ENCODE results near the gene UQCR11. TPM values are rescaled to one million over a fixed set of nuclear protein-coding genes. Genes with fewer than 3 reads are reported as not detected.

Gene UQCR11
- total and polyA plus RNA-seq, 8 donors, result 60.4 to 232 (median 88.4) TPM

- ATAC-seq (no peak), DNase-seq (peak in 1 of 4 donors; percentile 63)
- TF ChIP-seq CTCF (IDR thresholded peaks at IDR 0.05), result no peak
- H3K27ac ChIP-seq, result no peak overlapping the region
- no peak overlapping the region for H3K4me3 ChIP-seq
- intact Hi-C loops (cut with DNase I), result no loop called here
- peaks cover 0 to 13% of the 10 kb centered on the region in 2 donors for H3K27me3 ChIP-seq
- H3K36me3 ChIP-seq, result peaks cover 0 to 38% of the 10 kb centered on the region in 2 donors
- H3K9me3 ChIP-seq, result no peaks in the 10 kb centered on the region
- H3K4me1 ChIP-seq, result peaks cover 4 to 28% of the 10 kb centered on the region in 2 donors
These were observed 43.8 kb upstream of the UQCR11 start for GRCh38 chr19:1648920-1649541.

- Histone ChIP-seq H3K9me3 (no peaks in the 10 kb centered on the region), H3K27me3 (peaks cover 0 to 13% of the 10 kb centered on the region in 2 donors), H3K27ac (no peak overlapping the region), H3K4me3 (no peak overlapping the region), H3K36me3 (peaks cover 0 to 44% of the 10 kb centered on the region in 2 donors), H3K4me1 (peaks cover 4 to 22% of the 10 kb centered on the region in 2 donors)
- DNase-seq (no peak), ATAC-seq (no peak)
- intact Hi-C loops (cut with DNase I), result no loop called here
- no peak for TF ChIP-seq CTCF (IDR thresholded peaks at IDR 0.05)
These were observed 43.2 kb upstream of the UQCR11 start for GRCh38 chr19:1648459-1648849.

- H3K9me3 ChIP-seq, result no peaks in the 10 kb centered on the region
- intact Hi-C loops (cut with DNase I), result no loop called here
- ATAC-seq (no peak), DNase-seq (peak in 1 of 4 donors; percentile 75)
- H3K4me3 ChIP-seq, result no peak overlapping the region
- no peak for TF ChIP-seq CTCF (IDR thresholded peaks at IDR 0.05)
- no peak overlapping the region for H3K27ac ChIP-seq
- H3K4me1 ChIP-seq, result peaks cover 4 to 19% of the 10 kb centered on the region in 2 donors
- peaks cover 0 to 13% of the 10 kb centered on the region in 2 donors for H3K27me3 ChIP-seq
- H3K36me3 ChIP-seq, result peaks cover 0 to 48% of the 10 kb centered on the region in 2 donors
These were observed 42.5 kb upstream of the UQCR11 start for GRCh38 chr19:1647501-1648458.

- no peak for TF ChIP-seq CTCF (IDR thresholded peaks at IDR 0.05)
- intact Hi-C loops (cut with DNase I), result no loop called here
- Histone ChIP-seq H3K4me1 (peaks cover 4 to 19% of the 10 kb centered on the region in 2 donors), H3K36me3 (peaks cover 0 to 55% of the 10 kb centered on the region in 2 donors), H3K9me3 (no peaks in the 10 kb centered on the region), H3K27me3 (peaks cover 0 to 11% of the 10 kb centered on the region in 2 donors), H3K27ac (no peak overlapping the region), H3K4me3 (no peak overlapping the region)
- no peak for ATAC-seq
- DNase-seq, result peak in 1 of 4 donors; percentile 32
These were observed 41.6 kb upstream of the UQCR11 start for GRCh38 chr19:1646659-1647453.
